ENCODE results near the gene RBPMS2. TPM values are rescaled to one million over a fixed set of nuclear protein-coding genes. Genes with fewer than 3 reads are reported as not detected.

The RBPMS2 gene
- polyA plus RNA-seq, 2 of the 4 experiments (the other 2 are of a cell fraction), result 3.0 to 8.7 TPM

DNA sequence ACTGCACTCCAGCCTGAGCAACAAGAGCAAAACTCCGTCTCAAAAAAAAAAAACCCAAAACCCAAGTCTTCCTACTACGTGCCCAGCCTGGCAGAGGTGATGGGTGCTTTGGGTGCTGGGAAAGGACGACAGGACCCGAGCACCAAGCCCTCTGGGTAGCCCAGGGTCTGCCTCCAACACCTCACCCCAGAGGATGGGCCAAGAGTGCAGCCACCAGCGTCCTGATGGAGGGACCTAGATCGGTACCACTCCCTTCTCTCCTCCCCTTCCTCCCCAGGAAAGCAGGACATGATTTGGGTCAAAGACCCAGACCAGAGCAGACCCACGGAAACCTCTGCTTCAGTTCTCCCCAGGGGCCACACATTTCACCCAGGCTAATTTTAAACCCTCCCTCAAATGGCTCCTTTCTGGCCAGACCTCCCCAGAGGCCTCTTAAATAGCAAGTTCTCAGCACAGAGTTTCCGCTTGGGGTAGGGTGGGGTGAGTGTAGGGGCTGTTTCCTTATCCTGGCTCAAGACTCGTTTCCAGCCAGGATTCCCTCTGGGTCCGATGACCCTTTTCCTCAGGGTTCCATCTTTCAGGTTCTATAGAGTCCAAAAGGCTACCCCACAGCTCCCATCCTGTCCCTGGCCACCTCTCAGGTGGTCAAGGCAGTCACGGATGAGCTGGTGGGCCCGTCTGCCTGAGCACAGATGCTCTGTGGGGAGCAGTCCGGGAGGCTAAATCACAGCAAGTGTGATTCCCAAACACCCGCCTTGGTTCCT, 20.5 kb downstream of the RBPMS2 start:
- CTCF ChIA-PET, result interaction anchor here (1.0 to 31.0 kb wide), 4 partner anchors 9 to 57 kb away, joined by 3 to 962 read pairs (median 5); no protein-coding TSS in a partner anchor
- Histone ChIP-seq H3K9me3 (no peaks in the 10 kb centered on the region), H3K4me3 (no peak overlapping the region), H3K27ac (no peak overlapping the region), H3K4me1 (no peaks in the 10 kb centered on the region), H3K4me2 (no peak overlapping the region)
- ATAC-seq (no peak), FAIRE-seq (no peak), DNase-seq (ENCODE audit: low read depth in 1 of 2, low spot score in 1 of 2) (no peak)
- TF ChIP-seq SREBF2 (IDR thresholded peaks at IDR 0.05) (no peak), HOXB13 (CRISPR knock-in tag; IDR thresholded peaks at IDR 0.05; ENCODE audit: low read depth) (no peak), RCOR1 (IDR thresholded peaks at IDR 0.05; ENCODE audit: low read depth, low read length) (no peak), SMC3 (IDR thresholded peaks at IDR 0.05) (no peak), HOXA7 (CRISPR knock-in tag; IDR thresholded peaks at IDR 0.05) (no peak), TFCP2L1 (CRISPR knock-in tag; IDR thresholded peaks at IDR 0.05) (no peak), JUNB (IDR thresholded peaks at IDR 0.05) (no peak), EHMT2 (IDR thresholded peaks at IDR 0.05; ENCODE audit: low read depth) (no peak)
- TF ChIP-seq, protein P1, sequence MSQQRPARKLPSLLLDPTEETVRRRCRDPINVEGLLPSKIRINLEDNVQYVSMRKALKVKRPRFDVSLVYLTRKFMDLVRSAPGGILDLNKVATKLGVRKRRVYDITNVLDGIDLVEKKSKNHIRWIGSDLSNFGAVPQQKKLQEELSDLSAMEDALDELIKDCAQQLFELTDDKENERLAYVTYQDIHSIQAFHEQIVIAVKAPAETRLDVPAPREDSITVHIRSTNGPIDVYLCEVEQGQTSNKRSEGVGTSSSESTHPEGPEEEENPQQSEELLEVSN (IDR thresholded peaks at IDR 0.05; ENCODE audit: borderline replicate concordance, low read depth), result no peak
- TF ChIP-seq, protein P2, sequence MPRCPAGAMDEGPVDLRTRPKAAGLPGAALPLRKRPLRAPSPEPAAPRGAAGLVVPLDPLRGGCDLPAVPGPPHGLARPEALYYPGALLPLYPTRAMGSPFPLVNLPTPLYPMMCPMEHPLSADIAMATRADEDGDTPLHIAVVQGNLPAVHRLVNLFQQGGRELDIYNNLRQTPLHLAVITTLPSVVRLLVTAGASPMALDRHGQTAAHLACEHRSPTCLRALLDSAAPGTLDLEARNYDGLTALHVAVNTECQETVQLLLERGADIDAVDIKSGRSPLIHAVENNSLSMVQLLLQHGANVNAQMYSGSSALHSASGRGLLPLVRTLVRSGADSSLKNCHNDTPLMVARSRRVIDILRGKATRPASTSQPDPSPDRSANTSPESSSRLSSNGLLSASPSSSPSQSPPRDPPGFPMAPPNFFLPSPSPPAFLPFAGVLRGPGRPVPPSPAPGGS (IDR thresholded peaks at IDR 0.05), result no peak
- TF ChIP-seq, protein P3, sequence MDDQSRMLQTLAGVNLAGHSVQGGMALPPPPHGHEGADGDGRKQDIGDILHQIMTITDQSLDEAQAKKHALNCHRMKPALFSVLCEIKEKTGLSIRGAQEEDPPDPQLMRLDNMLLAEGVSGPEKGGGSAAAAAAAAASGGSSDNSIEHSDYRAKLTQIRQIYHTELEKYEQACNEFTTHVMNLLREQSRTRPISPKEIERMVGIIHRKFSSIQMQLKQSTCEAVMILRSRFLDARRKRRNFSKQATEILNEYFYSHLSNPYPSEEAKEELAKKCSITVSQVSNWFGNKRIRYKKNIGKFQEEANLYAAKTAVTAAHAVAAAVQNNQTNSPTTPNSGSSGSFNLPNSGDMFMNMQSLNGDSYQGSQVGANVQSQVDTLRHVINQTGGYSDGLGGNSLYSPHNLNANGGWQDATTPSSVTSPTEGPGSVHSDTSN (IDR thresholded peaks at IDR 0.05), result no peak
- TF ChIP-seq, protein P4, sequence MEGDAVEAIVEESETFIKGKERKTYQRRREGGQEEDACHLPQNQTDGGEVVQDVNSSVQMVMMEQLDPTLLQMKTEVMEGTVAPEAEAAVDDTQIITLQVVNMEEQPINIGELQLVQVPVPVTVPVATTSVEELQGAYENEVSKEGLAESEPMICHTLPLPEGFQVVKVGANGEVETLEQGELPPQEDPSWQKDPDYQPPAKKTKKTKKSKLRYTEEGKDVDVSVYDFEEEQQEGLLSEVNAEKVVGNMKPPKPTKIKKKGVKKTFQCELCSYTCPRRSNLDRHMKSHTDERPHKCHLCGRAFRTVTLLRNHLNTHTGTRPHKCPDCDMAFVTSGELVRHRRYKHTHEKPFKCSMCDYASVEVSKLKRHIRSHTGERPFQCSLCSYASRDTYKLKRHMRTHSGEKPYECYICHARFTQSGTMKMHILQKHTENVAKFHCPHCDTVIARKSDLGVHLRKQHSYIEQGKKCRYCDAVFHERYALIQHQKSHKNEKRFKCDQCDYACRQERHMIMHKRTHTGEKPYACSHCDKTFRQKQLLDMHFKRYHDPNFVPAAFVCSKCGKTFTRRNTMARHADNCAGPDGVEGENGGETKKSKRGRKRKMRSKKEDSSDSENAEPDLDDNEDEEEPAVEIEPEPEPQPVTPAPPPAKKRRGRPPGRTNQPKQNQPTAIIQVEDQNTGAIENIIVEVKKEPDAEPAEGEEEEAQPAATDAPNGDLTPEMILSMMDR (IDR thresholded peaks at IDR 0.05), result no peak
- WGBS (ENCODE audit: missing lambda C conversion rate), result 77% methylated on average over 14 of the region's 14 CpGs
- POLR2A ChIA-PET, result no interaction called here

DNA sequence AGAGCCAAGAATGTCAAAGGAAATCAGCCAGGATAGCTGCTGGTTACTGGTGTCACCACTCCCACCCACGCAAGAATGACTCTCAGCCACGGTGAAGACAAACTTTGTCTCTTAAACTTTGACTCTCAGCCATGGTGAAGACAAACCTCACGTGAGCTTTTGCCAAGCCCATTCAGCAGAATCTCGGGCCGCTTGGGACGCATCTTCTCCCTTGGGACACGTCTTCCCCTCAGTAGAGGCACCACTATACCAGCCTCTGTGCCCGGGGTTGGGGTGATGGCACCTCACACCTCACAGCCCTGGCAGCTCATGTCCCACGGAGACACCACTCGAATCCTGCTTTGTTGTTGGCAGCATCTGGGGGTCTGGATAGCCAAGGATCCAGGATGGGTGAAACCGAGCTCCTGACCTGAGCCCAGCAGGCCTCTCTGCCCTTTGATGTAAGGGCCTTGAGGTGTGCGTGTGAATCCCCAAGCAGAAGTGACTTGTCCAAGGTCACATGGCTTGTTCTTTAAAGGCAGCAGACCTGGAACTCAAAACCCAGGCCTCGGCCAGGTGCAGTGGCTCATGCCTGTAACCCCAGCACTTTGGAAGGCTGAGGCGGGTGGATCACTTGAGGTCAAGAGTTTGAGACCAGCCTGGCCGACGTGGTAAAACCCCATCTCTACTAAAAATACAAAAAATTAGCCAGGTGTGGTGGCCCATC, 21.8 kb downstream of the RBPMS2 start:
- 0 out of 6 replicates have a peak, but pooled peaks of 1 of the 2 experiments have one; percentile 23 for ATAC-seq
- TF ChIP-seq SREBF2 (IDR thresholded peaks at IDR 0.05) (no peak), JUNB (IDR thresholded peaks at IDR 0.05) (no peak), PHF8 (IDR thresholded peaks at IDR 0.05; ENCODE audit: borderline replicate concordance, low read depth) (no peak), RNF2 (IDR thresholded peaks at IDR 0.05; ENCODE audit: borderline replicate concordance, low read depth) (no peak), KDM1A (IDR thresholded peaks at IDR 0.05; ENCODE audit: low read depth) (no peak), JUN (IDR thresholded peaks at IDR 0.05) (no peak), EHF (CRISPR knock-in tag; IDR thresholded peaks at IDR 0.05) (no peak)
- TF ChIP-seq, protein P5, sequence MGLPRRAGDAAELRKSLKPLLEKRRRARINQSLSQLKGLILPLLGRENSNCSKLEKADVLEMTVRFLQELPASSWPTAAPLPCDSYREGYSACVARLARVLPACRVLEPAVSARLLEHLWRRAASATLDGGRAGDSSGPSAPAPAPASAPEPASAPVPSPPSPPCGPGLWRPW (IDR thresholded peaks at IDR 0.05), result no peak
- WGBS (ENCODE audit: missing lambda C conversion rate), result 87% methylated on average over 15 of the region's 16 CpGs
- H3K27ac ChIP-seq, result no peak overlapping the region
- POLR2A ChIA-PET, result no interaction called here
- no peak overlapping the region for H3K4me3 ChIP-seq
- H3K4me1 ChIP-seq, result no peaks in the 10 kb centered on the region
- no peak for FAIRE-seq
- H3K4me2 ChIP-seq, result no peak overlapping the region
- CTCF ChIA-PET, result interaction anchor here (0.7 to 31.0 kb wide), 8 partner anchors 11 to 82 kb away, joined by 3 to 962 read pairs (median 4); no protein-coding TSS in a partner anchor
- DNase-seq (ENCODE audit: low read depth in 1 of 2, low spot score in 1 of 2), result no peak
- H3K9me3 ChIP-seq, result no peaks in the 10 kb centered on the region
